ENCODE results near the gene CDH26.

GRCh38 chr20:59962155-59962554 is 3.9 kb downstream of the CDH26 start:
- TF ChIP-seq CTCF (IDR thresholded peaks at IDR 0.05) = no peak
- TF ChIP-seq POLR2A (IDR thresholded peaks at IDR 0.05) = no peak
